GM19023 (cell line): Measurements from ENCODE around the gene CBX5.
"Not testable (repeated sequence)": the region's sequence is repeated elsewhere in the genome, so short reads cannot be mapped to it uniquely, and the experiment has no call there.

Experiments
- ATAC-seq: cut with Tn5 transposase; IDR thresholded peaks from one replicate; pipeline ENCODE4 v1.9.1; 2021; ENCODE audit warnings: mild to moderate bottlenecking, moderate library complexity; ENCODE audit not compliant: unreplicated experiment

CBX5 gene

DNA sequence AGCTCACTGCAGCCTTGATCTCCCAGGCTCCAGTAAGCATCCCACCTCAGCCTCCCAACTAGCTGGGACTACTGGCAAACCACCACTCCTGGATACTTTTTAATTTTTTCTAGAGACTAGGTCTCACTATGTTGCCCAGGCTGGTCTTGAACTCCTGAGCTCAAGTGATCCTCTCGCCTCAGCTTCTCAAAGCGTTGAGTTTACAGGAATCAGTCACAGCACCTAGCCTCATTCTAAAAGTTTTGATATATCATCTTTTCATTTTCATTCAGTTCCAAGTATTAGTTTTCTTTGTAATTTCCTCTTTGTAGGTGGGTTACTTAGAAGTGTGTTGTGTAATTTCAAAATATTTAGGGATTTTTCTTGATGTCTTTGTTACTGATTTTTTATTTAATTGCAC, 9.6 kb downstream of the CBX5 start:
- ATAC-seq: no peak

DNA sequence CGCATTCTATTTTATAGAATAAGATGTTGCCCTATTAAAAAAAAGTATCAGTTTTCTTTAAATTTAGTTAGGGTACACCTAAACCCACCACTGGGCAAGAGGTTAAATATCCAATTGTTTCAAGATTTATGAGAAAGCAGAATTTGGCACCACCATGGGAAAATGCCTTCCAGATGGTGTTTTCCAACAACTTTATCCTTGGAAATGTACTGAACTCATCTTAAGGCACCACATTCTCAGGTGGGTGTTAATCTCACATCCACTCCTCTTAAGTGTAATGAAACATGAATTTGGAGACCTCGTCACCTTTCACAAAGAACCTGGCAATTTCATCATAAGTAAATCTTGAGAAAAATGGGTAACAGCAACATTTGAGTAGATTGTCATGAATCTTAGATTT, 13.1 kb downstream of the CBX5 start:
- ATAC-seq: no peak

- no peak for ATAC-seq
Measured at GRCh38 chr12:54265364-54265812, 14.5 kb downstream of the CBX5 start.

DNA sequence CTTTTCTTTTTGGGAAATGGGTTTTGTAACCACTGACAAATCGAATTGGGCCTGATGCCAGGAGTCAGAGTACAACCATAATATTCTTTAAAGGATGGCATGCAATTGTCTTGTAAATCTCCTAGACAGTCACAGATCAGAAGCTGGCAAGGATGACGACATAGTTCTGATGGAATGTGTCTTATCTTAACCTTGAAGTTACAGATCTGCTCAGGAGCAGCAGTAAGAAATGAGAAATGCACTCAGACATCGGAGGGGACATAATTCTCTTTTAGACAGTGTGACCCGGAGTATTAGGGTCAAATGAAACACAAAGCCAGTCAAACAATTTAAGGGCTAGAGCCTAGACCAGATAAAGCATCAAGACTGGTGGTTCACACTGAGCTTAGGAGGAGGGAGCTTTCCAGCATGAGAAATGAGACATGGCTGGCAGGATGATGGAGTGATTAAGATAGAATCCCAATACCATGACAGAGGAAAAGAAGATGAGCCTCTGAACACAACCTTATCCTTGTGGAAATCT, 17.5 kb downstream of the CBX5 start:
- ATAC-seq: no peak

GRCh38 chr12:54261815-54262402, 18.0 kb downstream of the CBX5 start:
- ATAC-seq: no peak

GRCh38 chr12:54259194-54260011, 20.5 kb downstream of the CBX5 start:
- ATAC-seq: peak; percentile 87

DNA sequence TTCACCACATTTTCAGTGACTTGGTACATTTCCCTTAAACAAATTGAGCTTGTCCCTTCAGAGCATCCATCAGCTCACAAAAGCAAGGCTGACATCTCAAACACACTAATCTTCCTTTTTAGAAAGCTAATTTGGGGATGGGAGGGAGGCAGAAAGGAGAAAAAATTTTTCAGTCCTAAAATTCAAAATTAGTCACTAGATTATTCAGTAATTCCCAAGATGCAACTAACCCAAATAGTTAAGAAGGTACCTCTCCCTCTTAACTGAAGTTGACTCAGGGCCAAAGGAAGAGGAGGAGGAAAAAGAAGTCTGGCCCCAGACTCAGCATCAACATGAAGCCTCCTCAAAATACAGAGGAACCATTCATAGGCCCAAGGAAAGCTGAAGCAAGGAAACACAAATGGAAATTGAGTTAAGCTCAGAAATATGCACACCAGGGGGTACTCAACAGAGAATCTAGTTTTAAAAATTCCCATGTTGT, 21.7 kb downstream of the CBX5 start:
- no peak for ATAC-seq

- ATAC-seq: no peak
Measured at GRCh38 chr12:54257332-54257731, 22.6 kb downstream of the CBX5 start.

GRCh38 chr12:54253240-54253639, 26.7 kb downstream of the CBX5 start:
- ATAC-seq: no peak

DNA sequence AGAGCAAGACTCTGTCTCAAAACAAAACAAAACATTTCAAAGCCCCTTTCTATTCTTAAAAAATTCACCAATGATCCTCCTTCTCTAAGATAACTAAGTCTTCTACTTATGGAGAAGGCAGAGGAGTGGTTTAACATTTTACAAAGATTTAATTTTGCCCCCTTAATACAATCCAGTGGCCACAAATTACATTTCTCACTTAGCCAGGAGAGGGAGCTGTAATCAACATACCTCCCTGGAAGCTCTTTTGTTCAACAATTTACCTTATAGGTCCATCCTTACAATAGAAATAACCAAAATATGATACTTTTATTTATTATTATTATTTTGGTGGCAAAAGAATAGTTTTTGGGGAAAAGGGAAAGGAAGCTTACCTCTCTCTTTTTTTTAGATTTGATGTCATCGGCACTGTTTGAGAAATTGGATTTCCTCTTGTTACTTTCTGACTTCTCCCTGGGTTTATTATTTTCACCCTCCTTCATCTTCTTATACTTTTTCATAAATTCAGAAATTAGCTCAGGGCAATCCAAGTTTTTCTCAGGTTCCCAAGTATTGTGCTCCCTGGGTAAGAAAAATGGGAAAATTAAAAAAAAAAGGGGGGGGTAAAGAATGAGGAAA, 28.1 kb downstream of the CBX5 start:
- ATAC-seq: no peak

GRCh38 chr12:54249489-54249888, 30.4 kb downstream of the CBX5 start:
- ATAC-seq: no peak

- no peak for ATAC-seq
Measured at GRCh38 chr12:54246011-54246641, 33.8 kb downstream of the CBX5 start.

DNA sequence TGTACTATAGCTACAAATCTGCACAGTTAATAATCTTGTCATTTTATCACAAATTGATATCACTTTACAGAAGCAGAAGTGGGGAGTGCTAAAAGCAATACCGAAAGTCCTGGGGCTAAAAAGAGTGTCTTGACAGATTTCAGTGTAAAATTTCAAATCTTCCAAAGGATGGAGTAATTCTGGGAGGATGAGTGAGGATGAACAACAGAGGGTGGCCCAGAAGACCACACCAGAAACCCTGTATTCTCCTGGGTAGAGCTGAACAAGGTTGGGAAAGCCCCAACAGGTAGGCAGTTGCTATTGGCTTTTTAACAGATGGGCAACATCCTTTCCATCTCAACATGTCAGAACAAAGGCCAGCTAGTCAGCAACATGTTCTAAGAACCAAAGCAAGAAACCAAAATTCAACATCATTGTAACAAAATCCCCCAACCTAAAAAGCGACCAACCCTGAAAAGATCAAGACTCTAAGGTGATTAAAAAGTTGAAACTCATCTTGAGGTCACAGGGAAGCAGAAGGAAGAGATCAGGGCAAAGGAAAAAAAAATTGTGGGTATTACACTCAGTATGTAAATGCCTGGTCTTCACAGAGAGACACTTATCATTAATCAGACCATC, 38.8 kb downstream of the CBX5 start:
- ATAC-seq: no peak

GRCh38 chr12:54240129-54240528, 39.8 kb downstream of the CBX5 start:
- no peak for ATAC-seq

GRCh38 chr12:54239620-54240019, 40.3 kb downstream of the CBX5 start:
- ATAC-seq: no peak

GRCh38 chr12:54238531-54238930, 41.4 kb downstream of the CBX5 start:
- no peak for ATAC-seq

DNA sequence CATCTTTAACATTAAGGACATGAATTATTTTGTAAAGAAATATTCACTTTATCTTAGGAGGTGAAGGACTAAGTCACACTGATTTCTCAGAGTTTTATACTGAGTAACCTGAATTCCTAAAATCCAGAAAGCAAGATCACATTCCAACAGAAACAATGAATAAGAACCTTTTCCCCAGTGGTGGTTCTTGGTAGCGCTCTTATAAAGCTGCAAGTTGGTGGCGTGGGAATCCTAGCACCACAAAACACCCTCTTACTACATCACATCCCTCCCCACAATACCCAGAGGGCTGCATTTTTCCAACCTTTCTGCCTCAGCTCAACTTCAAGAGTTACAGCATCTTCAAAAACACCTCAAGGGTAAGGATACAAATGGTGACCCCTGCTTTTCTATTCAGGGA, 47.1 kb downstream of the CBX5 start:
- ATAC-seq: no peak

DNA sequence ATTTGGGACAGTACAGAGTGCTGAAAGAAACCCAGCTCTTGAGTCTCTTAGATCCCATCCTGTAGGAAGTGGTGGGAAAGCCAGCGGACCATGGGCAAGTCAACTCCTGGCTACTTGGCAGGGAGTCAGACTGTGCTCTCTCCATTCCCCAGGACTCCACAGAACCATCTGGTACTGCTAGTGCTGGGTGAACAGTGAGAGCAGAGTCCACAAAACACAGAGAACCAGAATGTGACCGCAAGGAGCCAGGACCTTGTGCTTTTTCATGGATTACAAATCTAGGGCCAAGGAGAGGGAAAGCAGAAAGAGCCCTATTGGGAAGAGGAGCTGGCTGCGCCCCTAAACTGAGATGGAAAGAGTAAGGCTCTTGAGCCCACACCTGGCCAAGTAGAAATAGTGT, 48.7 kb downstream of the CBX5 start:
- not testable (repeated sequence) for ATAC-seq

GRCh38 chr12:54230555-54230954, 49.4 kb downstream of the CBX5 start:
- no peak for ATAC-seq

GRCh38 chr12:54229624-54230212, 50.2 kb downstream of the CBX5 start:
- no peak for ATAC-seq
